Lower leg skin (tissue), 3 donors: ENCODE measurements around the gene WBP2.

Experiments used
- POLR2A ChIP-seq, 2 donors: fragments of 450-650 bp; IDR thresholded peaks; one replicate each; pipeline ENCODE4 v1.6.1; 2016 to 2017; ENCODE audit warnings: antibody characterized with exemption in 2 of 2, mild to moderate bottlenecking in 1 of 2, moderate library complexity in 1 of 2
- TF ChIP-seq, protein P1 (sequence below), 3 donors: fragments of 450-650 bp; IDR thresholded peaks; one replicate each; pipeline ENCODE4 v1.5.1; 2016; ENCODE audit warnings: antibody characterized with exemption in 3 of 3, mild to moderate bottlenecking in 3 of 3, moderate library complexity in 2 of 3

- TF ChIP-seq, protein P1, sequence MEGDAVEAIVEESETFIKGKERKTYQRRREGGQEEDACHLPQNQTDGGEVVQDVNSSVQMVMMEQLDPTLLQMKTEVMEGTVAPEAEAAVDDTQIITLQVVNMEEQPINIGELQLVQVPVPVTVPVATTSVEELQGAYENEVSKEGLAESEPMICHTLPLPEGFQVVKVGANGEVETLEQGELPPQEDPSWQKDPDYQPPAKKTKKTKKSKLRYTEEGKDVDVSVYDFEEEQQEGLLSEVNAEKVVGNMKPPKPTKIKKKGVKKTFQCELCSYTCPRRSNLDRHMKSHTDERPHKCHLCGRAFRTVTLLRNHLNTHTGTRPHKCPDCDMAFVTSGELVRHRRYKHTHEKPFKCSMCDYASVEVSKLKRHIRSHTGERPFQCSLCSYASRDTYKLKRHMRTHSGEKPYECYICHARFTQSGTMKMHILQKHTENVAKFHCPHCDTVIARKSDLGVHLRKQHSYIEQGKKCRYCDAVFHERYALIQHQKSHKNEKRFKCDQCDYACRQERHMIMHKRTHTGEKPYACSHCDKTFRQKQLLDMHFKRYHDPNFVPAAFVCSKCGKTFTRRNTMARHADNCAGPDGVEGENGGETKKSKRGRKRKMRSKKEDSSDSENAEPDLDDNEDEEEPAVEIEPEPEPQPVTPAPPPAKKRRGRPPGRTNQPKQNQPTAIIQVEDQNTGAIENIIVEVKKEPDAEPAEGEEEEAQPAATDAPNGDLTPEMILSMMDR (IDR thresholded peaks at IDR 0.05), result no peak
- TF ChIP-seq POLR2A (IDR thresholded peaks at IDR 0.05), result no peak
Observed at GRCh38 chr17:75817571-75817970, 37.6 kb downstream of the WBP2 start.
